Stimulated activated CD4-positive, alpha-beta T cell treated with anti-CD3 and anti-CD28 coated beads, TNF-alpha, amount 100 ng/mL, for 48 hours (primary cell): ENCODE results near the gene RCC2.

Experiments used
- DNase-seq, 3 donors: peaks; one replicate each; pipeline ENCODE4 v3.0.0-alpha.2; 2020; ENCODE audit warnings: low read depth in 3 of 3

The RCC2 gene

GRCh38 chr1:17375651-17376050 lies 63.8 kb downstream of the RCC2 start:
- no peak for DNase-seq

DNA sequence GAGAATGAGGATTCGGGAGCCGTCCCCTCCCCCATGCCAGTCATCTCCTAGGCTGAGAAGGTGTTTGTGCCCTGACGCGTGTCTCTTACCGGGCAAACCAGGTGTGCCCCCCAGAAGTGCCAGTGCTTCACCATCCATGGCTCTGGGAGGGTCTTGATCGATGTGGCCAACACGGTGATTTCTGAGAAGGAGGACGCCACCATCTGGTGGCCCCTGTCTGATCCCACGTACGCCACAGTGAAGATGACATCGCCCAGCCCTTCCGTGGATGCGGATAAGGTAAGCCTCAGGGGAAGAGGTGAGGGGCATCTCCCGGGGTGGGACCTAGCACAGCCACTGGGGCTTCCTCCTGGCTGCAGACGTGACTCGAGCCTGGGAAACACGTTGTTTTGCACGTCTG lies 66.5 kb downstream of the RCC2 start:
- DNase-seq = no peak

- no peak for DNase-seq
These were observed 67.6 kb downstream of the RCC2 start, which contains the start of gene PADI6 for GRCh38 chr1:17371896-17372295. PADI6 (plus strand) TSS chr1:17372196; CDS start chr1:17372246, 50 bp downstream.

- no peak for DNase-seq
These were observed 68.9 kb downstream of the RCC2 start for GRCh38 chr1:17370618-17371017.

GRCh38 chr1:17369466-17369865 lies 70.0 kb downstream of the RCC2 start:
- DNase-seq = no peak

DNA sequence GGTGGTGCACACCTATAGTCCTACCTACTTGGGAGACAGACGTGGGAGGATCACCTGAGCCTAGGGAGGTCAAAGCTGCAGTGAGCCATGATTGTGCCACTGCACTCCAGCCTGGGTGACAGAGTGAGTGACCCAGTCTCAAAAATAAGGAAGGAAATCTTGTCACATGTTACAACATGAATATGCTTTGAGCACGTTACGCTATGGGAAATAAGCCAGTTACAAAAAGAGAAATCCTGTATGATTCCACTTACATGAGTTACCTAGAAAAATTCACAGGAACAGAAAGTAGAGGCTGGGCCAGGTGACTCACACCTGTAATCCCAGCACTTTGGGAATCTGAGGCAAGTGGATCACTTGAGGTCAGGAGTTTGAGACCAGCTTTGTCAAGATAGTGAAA lies 74.2 kb downstream of the RCC2 start:
- no peak for DNase-seq

DNA sequence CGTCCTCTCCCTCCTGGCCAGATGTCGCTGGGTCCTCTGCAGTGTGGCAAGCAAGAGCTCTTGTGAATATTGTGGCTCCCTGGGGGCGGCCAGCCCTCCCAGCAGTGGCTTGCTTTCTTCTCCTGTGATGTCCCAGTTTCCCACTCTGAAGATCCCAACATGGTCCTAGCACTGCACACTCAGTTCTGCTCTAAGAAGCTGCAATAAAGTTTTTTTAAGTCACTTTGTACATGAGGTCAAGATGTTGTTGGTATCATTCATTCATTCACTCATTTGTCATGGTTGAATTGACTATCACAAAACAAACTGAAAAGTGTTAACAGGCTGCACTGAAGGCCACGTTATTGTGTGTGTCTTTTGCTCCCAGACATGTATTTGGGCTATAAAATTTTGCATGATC lies 75.7 kb downstream of the RCC2 start:
- no peak for DNase-seq

DNA sequence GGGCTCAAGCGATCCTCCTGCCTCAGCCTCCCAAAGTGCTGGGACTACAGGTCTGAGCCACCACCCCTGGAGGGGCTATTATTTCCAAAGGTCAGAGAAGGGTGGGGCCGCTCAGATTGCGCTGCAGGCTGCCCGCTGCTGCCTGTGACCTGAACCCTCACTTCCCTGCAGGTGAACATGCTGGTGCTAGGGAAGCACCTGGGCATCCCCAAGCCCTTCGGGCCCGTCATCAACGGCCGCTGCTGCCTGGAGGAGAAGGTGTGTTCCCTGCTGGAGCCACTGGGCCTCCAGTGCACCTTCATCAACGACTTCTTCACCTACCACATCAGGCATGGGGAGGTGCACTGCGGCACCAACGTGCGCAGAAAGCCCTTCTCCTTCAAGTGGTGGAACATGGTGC lies 76.1 kb downstream of the RCC2 start:
- no peak for DNase-seq

- no peak for DNase-seq
These were observed 77.8 kb downstream of the RCC2 start for GRCh38 chr1:17361687-17362086.

DNA sequence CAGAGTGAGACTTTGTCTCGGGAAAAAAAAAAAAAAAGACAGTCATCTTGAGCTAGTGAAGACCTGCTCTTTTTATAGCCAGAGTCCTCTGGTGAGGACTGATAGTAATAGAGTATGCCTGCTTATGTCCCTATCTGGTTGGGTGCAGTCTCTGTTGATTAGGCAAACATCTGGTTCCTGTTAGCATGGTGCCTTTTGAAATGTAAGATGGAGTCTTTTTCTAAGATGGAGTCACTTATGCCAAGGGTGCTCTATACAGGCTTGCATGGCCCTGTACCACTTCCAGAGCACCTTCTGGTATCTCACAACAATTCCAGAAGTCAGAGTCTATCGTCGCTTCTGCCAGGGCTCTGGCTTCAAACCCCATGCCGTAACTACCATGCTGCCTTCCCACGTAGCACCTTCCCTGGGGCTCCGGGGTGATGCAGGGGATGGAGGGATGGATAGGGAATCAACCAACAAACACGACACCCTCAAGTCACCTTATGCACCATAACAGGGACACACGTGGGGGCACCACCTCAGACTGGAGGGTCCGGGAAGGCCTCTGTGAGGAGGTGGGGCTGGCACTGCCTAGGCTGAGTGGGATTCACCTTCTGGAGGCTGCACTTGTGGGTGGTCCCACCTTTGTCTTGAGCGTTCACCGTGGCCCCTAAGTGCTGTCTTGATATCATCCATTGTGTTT lies 79.1 kb downstream of the RCC2 start:
- no peak for DNase-seq

- DNase-seq = no peak
These were observed 79.7 kb downstream of the RCC2 start for GRCh38 chr1:17359808-17360207.

GRCh38 chr1:17359031-17359430 lies 80.4 kb downstream of the RCC2 start:
- DNase-seq = no peak

GRCh38 chr1:17358557-17358956 lies 80.9 kb downstream of the RCC2 start:
- DNase-seq = no peak
